HUES48 (cell line): ENCODE measurements around the gene GFOD1.
"Not testable (repeated sequence)": the region's sequence is repeated elsewhere in the genome, so short reads cannot be mapped to it uniquely, and the experiment has no call there.

Source experiments
- H3K27ac ChIP-seq: one replicate; pipeline ENCODE4 v1.7.0; 2013; ENCODE audit warnings: low read depth, low read length, inconsistent platforms
- H3K27me3 ChIP-seq: 2 replicates; pipeline ENCODE4 v1.6.1; 2013; ENCODE audit warnings: mild to moderate bottlenecking, low read length; ENCODE audit not compliant: control insufficient read depth, insufficient read depth
- H3K36me3 ChIP-seq: 2 replicates; pipeline ENCODE4 v1.6.1; 2013; ENCODE audit warnings: low read length; ENCODE audit not compliant: control insufficient read depth, insufficient read depth
- H3K4me1 ChIP-seq: 2 replicates; pipeline ENCODE4 v1.6.1; 2013; ENCODE audit warnings: mild to moderate bottlenecking, low read length; ENCODE audit not compliant: control insufficient read depth, insufficient read depth
- H3K4me3 ChIP-seq: 2 replicates; pipeline ENCODE4 v1.5.1; 2013; ENCODE audit warnings: mild to moderate bottlenecking, low read depth, low read length
- H3K9ac ChIP-seq: 2 replicates; pipeline ENCODE4 v1.6.1; 2013; ENCODE audit warnings: mild to moderate bottlenecking, low read depth, low read length, moderate library complexity
- H3K9me3 ChIP-seq: 2 replicates; pipeline ENCODE4 v1.6.1; 2013; ENCODE audit warnings: low read length; ENCODE audit not compliant: control insufficient read depth, insufficient read depth

The GFOD1 gene

DNA sequence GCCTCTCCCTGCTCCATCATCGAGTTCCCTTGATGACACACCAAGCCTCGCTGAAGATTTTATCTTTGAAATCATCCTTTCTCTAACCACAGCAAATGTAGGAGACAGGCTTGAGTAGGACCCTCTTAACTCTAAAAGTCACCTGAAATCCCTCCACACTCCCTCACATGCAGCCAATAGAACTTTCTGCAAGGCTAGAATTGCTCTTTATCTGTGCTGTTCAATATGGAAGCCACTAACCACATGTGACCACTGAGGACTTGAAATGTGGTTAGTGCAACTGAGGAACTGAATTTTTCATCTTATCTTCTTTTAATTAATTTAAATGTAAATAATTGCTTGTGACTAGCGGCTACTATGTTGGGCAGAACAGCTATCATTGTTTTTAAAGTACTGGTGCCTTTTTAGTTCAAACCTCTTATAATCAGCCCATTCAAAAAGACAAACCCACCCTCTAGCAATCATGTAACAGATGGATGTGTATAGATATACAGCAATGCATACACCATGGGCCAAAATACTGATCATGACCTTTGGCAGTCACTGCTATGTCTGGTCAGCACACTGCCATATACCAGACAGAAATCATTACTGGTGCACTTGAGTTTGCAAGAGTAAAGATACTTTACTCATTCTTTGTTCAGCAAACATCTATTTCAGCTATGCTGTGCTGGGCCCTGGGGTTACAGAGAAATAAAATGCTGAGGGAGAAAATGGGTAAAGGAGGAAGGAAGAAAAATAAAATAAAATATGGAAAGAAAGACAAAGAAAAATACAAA is 50.0 kb downstream of the GFOD1 start:
- Histone ChIP-seq H3K9ac (no peak overlapping the region), H3K27ac (no peak overlapping the region), H3K36me3 (no peaks in the 10 kb centered on the region), H3K4me1 (peaks cover 8% of the 10 kb centered on the region), H3K9me3 (no peaks in the 10 kb centered on the region), H3K4me3 (no peak overlapping the region), H3K27me3 (no peaks in the 10 kb centered on the region)

DNA sequence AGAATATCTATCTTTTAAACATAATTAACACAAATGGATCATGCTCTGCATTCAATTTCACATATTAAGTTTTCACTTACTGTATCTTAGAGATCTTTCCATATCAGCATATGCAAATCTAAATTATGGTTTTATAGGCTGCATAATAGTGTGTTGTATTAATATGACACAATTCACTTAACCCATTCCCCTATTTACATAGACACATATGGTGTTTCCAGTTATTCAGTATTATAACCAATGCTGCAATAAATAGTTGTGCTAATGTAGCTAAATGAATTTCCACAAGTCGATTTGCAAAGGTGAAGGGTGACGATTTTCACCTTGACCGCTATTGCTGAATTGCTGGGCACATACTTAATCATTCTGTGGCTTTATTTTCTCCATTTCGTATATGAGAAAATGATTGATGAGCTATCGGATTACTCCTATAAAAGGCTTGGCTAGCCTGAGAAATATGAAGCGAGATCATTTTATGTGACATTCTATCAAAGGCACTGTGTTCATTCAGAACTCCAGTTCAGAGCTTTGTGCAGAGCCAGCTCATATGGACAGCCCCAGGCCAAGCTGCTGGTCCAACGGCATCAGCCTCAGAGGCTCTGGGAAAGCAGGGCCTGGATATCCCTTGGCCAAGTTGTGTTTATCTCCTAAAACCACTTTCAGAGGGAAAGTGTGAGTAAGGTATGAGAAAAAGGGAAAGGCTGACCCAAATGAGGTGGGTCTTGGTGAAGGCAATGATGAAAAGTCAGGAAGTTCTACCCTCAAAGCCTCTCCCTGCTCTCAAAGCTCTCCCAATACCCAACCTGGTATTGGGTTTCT is 50.8 kb downstream of the GFOD1 start:
- no peak overlapping the region for H3K4me3 ChIP-seq

GRCh38 chr6:13435477-13436246 is 51.7 kb downstream of the GFOD1 start:
- H3K36me3 ChIP-seq = no peaks in the 10 kb centered on the region
- no peak overlapping the region for H3K9ac ChIP-seq
- peaks cover 17% of the 10 kb centered on the region for H3K4me1 ChIP-seq
- no peak overlapping the region for H3K27ac ChIP-seq
- no peaks in the 10 kb centered on the region for H3K9me3 ChIP-seq
- H3K27me3 ChIP-seq = no peaks in the 10 kb centered on the region
- H3K4me3 ChIP-seq = no peak overlapping the region

More for the DNA sequence above, 50.8 kb downstream of the GFOD1 start:
- Histone ChIP-seq H3K27me3 (no peaks in the 10 kb centered on the region), H3K36me3 (no peaks in the 10 kb centered on the region), H3K9ac (no peak overlapping the region), H3K9me3 (no peaks in the 10 kb centered on the region), H3K4me1 (peaks cover 12% of the 10 kb centered on the region), H3K27ac (no peak overlapping the region)

GRCh38 chr6:13434777-13435176 is 52.6 kb downstream of the GFOD1 start:
- Histone ChIP-seq H3K4me1 (peaks cover 17% of the 10 kb centered on the region), H3K9me3 (no peaks in the 10 kb centered on the region), H3K36me3 (no peaks in the 10 kb centered on the region), H3K9ac (no peak overlapping the region), H3K4me3 (no peak overlapping the region), H3K27ac (no peak overlapping the region), H3K27me3 (no peaks in the 10 kb centered on the region)

- not testable (repeated sequence) for H3K27ac ChIP-seq, H3K9me3 ChIP-seq
- H3K4me1 ChIP-seq = peaks cover 19% of the 10 kb centered on the region
Observed at GRCh38 chr6:13434135-13434775, 53.1 kb downstream of the GFOD1 start.

DNA sequence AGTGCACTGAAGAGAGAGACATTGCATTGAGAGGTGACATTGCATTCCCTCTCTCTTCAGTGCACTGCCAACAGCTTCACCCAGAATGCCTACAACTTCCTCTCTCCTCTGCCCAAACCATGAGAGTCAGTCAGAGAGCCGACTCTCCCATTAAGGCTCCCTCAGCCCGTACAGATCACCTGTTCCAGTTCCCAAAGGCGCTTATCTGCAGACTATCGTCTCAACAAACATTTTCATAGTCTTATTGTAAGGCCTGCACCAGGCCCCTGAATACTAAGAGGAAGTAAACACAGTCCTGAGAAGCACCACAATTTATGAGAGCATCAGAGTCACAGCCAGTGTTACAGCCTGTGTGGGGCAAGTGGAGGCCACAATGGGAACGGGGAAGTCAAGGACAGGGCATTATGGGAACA is 53.7 kb downstream of the GFOD1 start:
- Histone ChIP-seq H3K4me1 (peaks cover 25% of the 10 kb centered on the region), H3K27me3 (no peaks in the 10 kb centered on the region), H3K4me3 (no peak overlapping the region), H3K36me3 (no peaks in the 10 kb centered on the region), H3K9ac (no peak overlapping the region), H3K9me3 (no peaks in the 10 kb centered on the region), H3K27ac (no peak overlapping the region)

More at GRCh38 chr6:13434135-13434775, 53.1 kb downstream of the GFOD1 start:
- H3K9ac ChIP-seq, H3K36me3 ChIP-seq, H3K27me3 ChIP-seq, H3K4me3 ChIP-seq: not testable (repeated sequence)

DNA sequence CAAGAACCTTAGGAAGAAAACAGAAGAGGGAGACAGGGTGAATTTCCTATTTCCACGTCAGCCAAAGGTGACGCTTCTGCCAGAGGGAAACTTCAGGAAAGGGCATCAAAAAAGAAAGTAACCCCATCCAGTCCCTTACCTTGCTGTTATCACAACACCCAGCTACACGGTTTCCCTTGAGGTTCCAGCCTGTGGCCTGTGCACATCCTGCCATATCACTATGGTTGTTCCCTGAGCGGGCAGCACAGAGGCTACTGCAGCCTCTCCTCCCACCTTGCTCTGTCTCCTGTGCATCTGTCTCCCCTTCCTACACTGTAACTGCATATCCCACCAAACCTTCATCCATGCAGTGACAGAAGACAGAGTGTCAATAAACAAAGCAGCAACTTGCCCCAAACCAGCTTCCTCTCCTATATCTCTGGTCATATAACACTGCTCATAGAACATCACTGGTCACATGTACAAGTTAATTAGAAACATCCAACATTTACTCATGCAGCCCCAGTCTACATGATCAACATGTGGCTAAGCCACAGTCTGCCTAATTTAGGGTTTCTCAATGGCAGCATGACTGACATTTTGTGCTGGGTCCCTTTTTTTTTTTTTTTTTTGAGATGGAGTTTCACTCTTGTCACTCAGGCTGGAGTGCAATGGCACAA is 54.7 kb downstream of the GFOD1 start:
- Histone ChIP-seq H3K36me3 (no peaks in the 10 kb centered on the region), H3K4me1 (peaks cover 27% of the 10 kb centered on the region), H3K27me3 (no peaks in the 10 kb centered on the region), H3K27ac (no peak overlapping the region), H3K4me3 (no peak overlapping the region), H3K9me3 (no peaks in the 10 kb centered on the region), H3K9ac (no peak overlapping the region)

GRCh38 chr6:13431861-13432465 is 55.4 kb downstream of the GFOD1 start:
- Histone ChIP-seq H3K9ac (no peak overlapping the region), H3K4me1 (peaks cover 29% of the 10 kb centered on the region), H3K9me3 (no peaks in the 10 kb centered on the region), H3K27ac (peak overlapping the region; percentile 71), H3K27me3 (no peaks in the 10 kb centered on the region), H3K4me3 (no peak overlapping the region), H3K36me3 (no peaks in the 10 kb centered on the region)

DNA sequence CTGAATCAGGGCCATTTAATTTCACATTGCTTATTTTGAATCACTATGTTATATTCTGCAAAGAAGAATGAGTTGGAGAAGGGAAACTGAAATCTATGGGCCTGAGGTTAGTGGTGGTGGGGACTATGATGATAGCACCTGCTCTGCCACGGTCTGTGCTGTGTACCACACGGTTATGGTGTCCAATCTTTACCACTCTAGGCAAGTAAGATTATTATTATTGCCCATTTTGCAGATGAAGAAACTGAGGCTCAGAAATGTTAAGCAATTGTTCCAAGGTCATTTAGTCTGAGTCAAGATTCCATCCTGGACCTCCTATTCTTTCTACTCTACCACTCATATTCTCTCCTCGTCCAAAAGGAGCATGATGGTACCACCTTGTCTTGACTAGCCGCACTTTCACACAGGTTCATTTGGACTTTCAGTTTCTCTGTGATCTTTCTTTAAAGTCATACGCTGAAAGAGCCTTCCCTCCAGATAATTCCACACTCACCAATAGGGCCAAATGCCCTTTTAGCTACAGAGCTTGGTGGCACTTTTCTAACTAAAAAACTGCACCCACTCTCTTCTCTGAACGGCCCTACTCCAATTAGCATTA is 56.2 kb downstream of the GFOD1 start:
- peaks cover 29% of the 10 kb centered on the region for H3K4me1 ChIP-seq
- no peak overlapping the region for H3K9ac ChIP-seq
- no peak overlapping the region for H3K4me3 ChIP-seq
- H3K27ac ChIP-seq = peak overlapping the region; percentile 71
- H3K27me3 ChIP-seq = no peaks in the 10 kb centered on the region
- H3K9me3 ChIP-seq = no peaks in the 10 kb centered on the region
- no peaks in the 10 kb centered on the region for H3K36me3 ChIP-seq

DNA sequence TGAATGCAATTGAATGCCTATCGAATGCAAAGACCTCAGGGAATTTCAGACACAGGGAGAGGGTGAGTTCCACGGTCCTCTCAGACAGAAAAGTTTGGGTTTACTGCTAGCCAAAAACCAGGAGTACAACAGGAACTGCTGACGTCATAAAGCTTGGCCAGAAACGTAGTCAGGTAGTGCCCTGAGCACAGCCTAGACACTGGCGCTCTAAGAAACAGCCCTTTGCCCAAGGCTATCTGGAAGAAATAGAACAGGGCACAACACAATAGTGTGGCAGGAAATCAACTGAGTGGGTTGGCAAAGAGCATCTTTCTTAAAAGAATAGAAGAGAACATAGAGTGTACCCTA is 58.0 kb downstream of the GFOD1 start:
- Histone ChIP-seq H3K4me1 (peaks cover 29% of the 10 kb centered on the region), H3K9ac (no peak overlapping the region), H3K9me3 (no peaks in the 10 kb centered on the region), H3K36me3 (no peaks in the 10 kb centered on the region), H3K4me3 (no peak overlapping the region), H3K27me3 (no peaks in the 10 kb centered on the region), H3K27ac (no peak overlapping the region)
